Measurements from ENCODE around the gene CENPP. TPM values are rescaled to one million over a fixed set of nuclear protein-coding genes. Genes with fewer than 3 reads are reported as not detected.

Gene CENPP
- total RNA-seq, 2 donors from 2014 or later = 0.78 to 2.3 TPM

DNA sequence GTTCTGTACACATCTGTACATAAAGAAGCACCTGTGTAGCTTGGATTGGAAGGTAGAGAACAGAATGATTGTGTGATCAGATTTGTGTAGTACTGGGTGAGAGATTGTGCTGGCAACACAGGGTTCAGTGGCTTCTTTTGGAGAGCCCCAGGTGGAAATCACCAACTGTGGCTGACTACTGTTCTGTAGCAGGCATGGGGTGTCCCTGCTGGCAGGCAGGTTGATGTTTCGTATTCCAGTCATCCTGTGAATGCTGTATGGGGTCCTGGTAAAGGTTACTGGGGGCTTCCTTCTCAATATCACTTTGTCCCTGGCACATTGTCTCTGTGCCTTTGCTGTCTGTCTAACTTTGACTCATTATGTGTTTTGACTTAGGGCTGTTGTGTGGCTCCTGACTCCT, 151.2 kb downstream of the CENPP start:
- DNase-seq (no peak), ATAC-seq (no peak)
- Histone ChIP-seq H3K27ac (no peak overlapping the region), H3K4me3 (no peak overlapping the region), H3K27me3 (no peaks in the 10 kb centered on the region), H3K36me3 (replicated peaks in 1 of 2; ENCODE audit: insufficient read depth in 1 of 2, low read depth in 2 of 2) (no peaks in the 10 kb centered on the region), H3K9me3 (no peaks in the 10 kb centered on the region), H3K4me1 (peaks cover 10% of the 10 kb centered on the region)
- 83 to 100% methylated on average over 1 of the region's 1 CpG for WGBS, 2 donors
- TF ChIP-seq POLR2A (IDR thresholded peaks at IDR 0.05) (no peak), CTCF (IDR thresholded peaks at IDR 0.05) (no peak)
- intact Hi-C loops (cut with DNase I) = no loop called here

DNA sequence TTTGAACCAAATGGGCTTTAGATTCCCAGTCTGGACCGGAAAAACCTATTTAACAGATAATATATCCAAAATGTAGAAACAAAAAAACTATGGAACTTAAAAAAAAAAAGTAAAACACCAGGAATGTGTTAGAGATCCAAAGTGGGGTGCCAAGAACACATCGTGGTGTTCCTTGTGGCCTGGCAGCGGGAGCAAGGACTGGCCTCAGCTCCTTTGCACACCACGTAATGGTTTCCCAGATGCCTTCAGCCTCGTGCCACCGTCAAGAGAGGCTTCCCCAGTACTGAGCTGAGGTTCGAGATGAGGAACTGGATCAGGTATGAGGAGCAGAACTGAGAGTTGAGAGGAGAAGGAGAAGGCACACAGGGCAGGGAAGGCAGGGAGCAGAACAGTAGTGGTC, 153.0 kb downstream of the CENPP start:
- 83 to 90% methylated on average over 7 of the region's 7 CpGs for WGBS, 2 donors
- H3K27ac ChIP-seq = no peak overlapping the region

GRCh38 chr9:92479346-92479745, 153.6 kb downstream of the CENPP start:
- no peak overlapping the region for H3K27ac ChIP-seq
- intact Hi-C loops (cut with DNase I) = no loop called here
- no peaks in the 10 kb centered on the region for H3K9me3 ChIP-seq
- H3K27me3 ChIP-seq = no peaks in the 10 kb centered on the region
- peaks cover 10% of the 10 kb centered on the region for H3K4me1 ChIP-seq
- ATAC-seq = no peak
- TF ChIP-seq CTCF (IDR thresholded peaks at IDR 0.05) = no peak
- TF ChIP-seq POLR2A (IDR thresholded peaks at IDR 0.05) = no peak
- H3K36me3 ChIP-seq (replicated peaks in 1 of 2; ENCODE audit: insufficient read depth in 1 of 2, low read depth in 2 of 2) = no peaks in the 10 kb centered on the region
- no peak for DNase-seq
- no peak overlapping the region for H3K4me3 ChIP-seq

More for the DNA sequence above, 153.0 kb downstream of the CENPP start:
- no peak for DNase-seq
- no peaks in the 10 kb centered on the region for H3K36me3 ChIP-seq (replicated peaks in 1 of 2; ENCODE audit: insufficient read depth in 1 of 2, low read depth in 2 of 2)
- no peaks in the 10 kb centered on the region for H3K27me3 ChIP-seq
- no peak for TF ChIP-seq POLR2A (IDR thresholded peaks at IDR 0.05)
- no peak for ATAC-seq
- intact Hi-C loops (cut with DNase I) = no loop called here
- peaks cover 10% of the 10 kb centered on the region for H3K4me1 ChIP-seq
- no peaks in the 10 kb centered on the region for H3K9me3 ChIP-seq
- H3K4me3 ChIP-seq = no peak overlapping the region

DNA sequence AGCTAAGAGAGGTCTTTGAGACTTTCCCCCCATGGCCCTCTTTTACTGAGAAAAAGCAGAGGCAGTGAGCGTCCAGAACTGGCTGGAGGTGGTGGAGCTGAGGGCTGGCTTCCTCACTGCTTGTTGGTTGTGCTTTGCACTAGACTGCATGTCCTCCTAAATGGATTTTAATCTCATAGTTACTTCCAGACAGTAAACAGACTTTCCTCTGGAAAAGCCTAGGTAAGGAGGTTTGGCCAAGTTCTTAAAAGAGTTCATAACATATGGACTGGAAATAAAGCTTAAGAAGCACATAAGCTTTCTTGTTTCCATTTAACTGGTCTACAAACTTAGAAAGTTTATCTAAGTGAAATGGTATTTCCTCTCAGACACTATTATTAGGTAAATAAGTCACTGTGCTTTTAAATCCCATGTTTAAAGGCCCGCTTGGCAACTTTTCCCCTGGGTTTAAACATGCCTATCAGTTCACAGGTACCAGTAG, 154.6 kb downstream of the CENPP start:
- intact Hi-C loops (cut with DNase I) = no loop called here
- no peak overlapping the region for H3K4me3 ChIP-seq
- 83 to 89% methylated on average over 2 of the region's 2 CpGs for WGBS, 2 donors

GRCh38 chr9:92480986-92481633, 155.4 kb downstream of the CENPP start:
- TF ChIP-seq POLR2A (IDR thresholded peaks at IDR 0.05) (no peak), CTCF (IDR thresholded peaks at IDR 0.05) (no peak)
- H3K27ac ChIP-seq = peak overlapping the region in 1 of 4 donors; percentile 12
- ATAC-seq = no peak
- no peaks in the 10 kb centered on the region for H3K27me3 ChIP-seq
- intact Hi-C loops (cut with DNase I) = no loop called here
- no peak for DNase-seq
- H3K4me1 ChIP-seq = peaks cover 10% of the 10 kb centered on the region
- no peaks in the 10 kb centered on the region for H3K36me3 ChIP-seq (replicated peaks in 1 of 2; ENCODE audit: insufficient read depth in 1 of 2, low read depth in 2 of 2)
- no peak overlapping the region for H3K4me3 ChIP-seq
- H3K9me3 ChIP-seq = no peaks in the 10 kb centered on the region
- WGBS, 2 donors = 77 to 85% methylated on average over 2 of the region's 2 CpGs

More for the DNA sequence above, 154.6 kb downstream of the CENPP start:
- Histone ChIP-seq H3K27ac (no peak overlapping the region), H3K9me3 (no peaks in the 10 kb centered on the region), H3K4me1 (peaks cover 10% of the 10 kb centered on the region), H3K36me3 (replicated peaks in 1 of 2; ENCODE audit: insufficient read depth in 1 of 2, low read depth in 2 of 2) (no peaks in the 10 kb centered on the region), H3K27me3 (no peaks in the 10 kb centered on the region)
- no peak for TF ChIP-seq POLR2A (IDR thresholded peaks at IDR 0.05)
- TF ChIP-seq CTCF (IDR thresholded peaks at IDR 0.05) = no peak
- ATAC-seq (no peak), DNase-seq (no peak)

Data from body of pancreas (tissue), 4 donors.